Ovary (tissue), 9 donors: ENCODE measurements around the gene UCN3. TPM values are rescaled to one million over a fixed set of nuclear protein-coding genes. Genes with fewer than 3 reads are reported as not detected.

Experiments used
- DNase-seq, 5 donors: peaks; one replicate each; pipeline ENCODE4 v3.0.0-alpha.2; 2019 to 2020
- H3K27ac ChIP-seq, 2 donors: fragments of 200-600 bp; one replicate each; pipeline versions ENCODE4 v1.5.1 to v1.8.0; 2019 to 2022
- H3K27me3 ChIP-seq: fragments of 200-600 bp; one replicate; pipeline ENCODE4 v1.8.0; 2022
- H3K36me3 ChIP-seq: fragments of 200-600 bp; sonication (generic); one replicate; pipeline ENCODE4 v1.5.1; 2019
- H3K4me1 ChIP-seq: one replicate; pipeline ENCODE4 v1.8.1; 2013; ENCODE audit warnings: mild to moderate bottlenecking, moderate library complexity; ENCODE audit not compliant: insufficient read depth
- H3K4me3 ChIP-seq: fragments of 200-600 bp; sonication (generic); one replicate; pipeline ENCODE4 v1.5.1; 2017
- H3K9me3 ChIP-seq, 2 donors: fragments of 200-600 bp in 1 of 2; sonication (generic) in 1 of 2; one replicate each; pipeline versions ENCODE4 v1.5.1 to v1.8.1; 2013 to 2019; ENCODE audit warnings: mild to moderate bottlenecking in 1 of 2, moderate library complexity in 1 of 2
- CTCF ChIP-seq, 3 donors: fragments of 450-650 bp in 2 of 3; fragments of 200-600 bp in 1 of 3; IDR thresholded peaks; one replicate each; pipeline versions ENCODE4 v1.5.1 to v1.8.0; 2016 to 2022; ENCODE audit warnings: antibody characterized with exemption in 3 of 3, mild to moderate bottlenecking in 1 of 3
- EP300 ChIP-seq: sonication (generic); formaldehyde crosslinking; IDR thresholded peaks from one replicate; pipeline ENCODE4 v1.6.1; 2017; ENCODE audit warnings: antibody characterized with exemption
- POLR2A ChIP-seq: fragments of 450-650 bp; IDR thresholded peaks from one replicate; pipeline ENCODE4 v1.6.1; 2017; ENCODE audit warnings: antibody characterized with exemption, mild to moderate bottlenecking, moderate library complexity
- whole genome bisulfite sequencing, 3 donors: extraction: QIAGEN DNeasy Blood & Tissue Kit in 1 of 3; methylation state at CpG; one replicate each; pipeline versions ENCODE4 v1.1.5 to v1.1.7; 2013 to 2017; 5-methylcytosine and 5-hydroxymethylcytosine counted together
- intact Hi-C, 4 donors: fragments of 100-400 bp; cut with DNase I; formaldehyde crosslinking; loops; one replicate each; pipeline versions ENCODE4 v1.11.0 to v1.15.1; 2022 to 2023
- polyA plus RNA-seq, 2 donors: library from polyadenylated mRNA; stranded (reverse); fragments of 200-250 nt in 1 of 2; fragments of 350-450 nt in 1 of 2; fragmentation: Illumina TruSeq in 1 of 2; extraction: RNeasy Lipid Tissue Mini Kit (QIAGEN cat#74804) in 1 of 2; gene quantifications; one replicate each; pipeline ENCODE4 v1.2.3, GENCODE V29; 2013 to 2014
- total RNA-seq, 7 donors: library from RNA; depleted of rRNA in 2 of 7; stranded (reverse); fragments of >200 nt in 2 of 7; fragmentation: NEBNext Ultra II Directional in 3 of 7; extraction: Animal tissue kit (Norgen Biotek cat#: 25700) in 3 of 7; gene quantifications; one replicate each; pipeline versions ENCODE4 v1.1.0 to v1.2.4, GENCODE V29; 2016 to 2023
- donor health status: DM: no; HTN: no; CAD: no; lungs with moderate emphysema.
- donor health status: DM: no; HTN: no; CAD: no.
- donor health status: Bipolar disorder and iron deficiency.
- donor health status: DM: yes; HTN: yes; CAD: no.
- donor health status: DM: no; HTN: no; CAD: no.
- donor health status: DM: yes; HTN: yes; CAD: no.

The UCN3 gene
- total and polyA plus RNA-seq, 9 donors: not detected

- H3K36me3 ChIP-seq: no peaks in the 10 kb centered on the region
- WGBS, 3 donors: 69 to 83% (median 69%) methylated on average over 4 of the region's 4 CpGs
- TF ChIP-seq CTCF (IDR thresholded peaks at IDR 0.05) (no peak), POLR2A (no peak), EP300 (no peak)
- no peaks in the 10 kb centered on the region for H3K9me3 ChIP-seq
- no peak overlapping the region for H3K4me3 ChIP-seq
- intact Hi-C loops: no loop called here
- H3K27me3 ChIP-seq: no peaks in the 10 kb centered on the region
- no peak overlapping the region for H3K27ac ChIP-seq
- no peaks in the 10 kb centered on the region for H3K4me1 ChIP-seq
- no peak for DNase-seq
These were observed 17.9 kb upstream of the UCN3 start for GRCh38 chr10:5346881-5347280.

DNA sequence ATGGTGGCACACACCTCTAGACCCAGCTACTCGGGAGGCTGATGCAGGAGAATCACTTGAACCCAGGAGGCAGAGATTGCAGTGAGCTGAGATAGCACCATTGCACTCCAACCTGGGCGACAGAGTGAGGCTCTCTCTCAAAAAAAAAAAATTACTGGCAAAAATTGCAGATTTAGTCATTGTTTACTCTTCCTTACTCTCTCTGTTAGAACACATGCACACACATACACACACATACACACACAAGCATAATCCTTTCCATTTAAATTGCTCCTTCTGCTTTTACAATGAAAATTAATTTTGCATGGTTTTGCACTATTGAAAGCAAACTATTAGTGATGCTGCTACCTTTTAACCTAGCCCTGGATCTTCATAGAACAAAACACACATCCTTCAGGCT lies 15.4 kb upstream of the UCN3 start:
- no peaks in the 10 kb centered on the region for H3K36me3 ChIP-seq

GRCh38 chr10:5354068-5354467 lies 10.7 kb upstream of the UCN3 start:
- H3K27me3 ChIP-seq: no peaks in the 10 kb centered on the region
- DNase-seq: no peak
- H3K36me3 ChIP-seq: no peaks in the 10 kb centered on the region
- H3K4me1 ChIP-seq: no peaks in the 10 kb centered on the region
- WGBS, 3 donors: 16 to 22% (median 22%) methylated on average over 3 of the region's 3 CpGs
- H3K27ac ChIP-seq: no peak overlapping the region
- TF ChIP-seq POLR2A (no peak), EP300 (no peak), CTCF (IDR thresholded peaks at IDR 0.05) (no peak)
- no peaks in the 10 kb centered on the region for H3K9me3 ChIP-seq
- intact Hi-C loops: no loop called here
- H3K4me3 ChIP-seq: no peak overlapping the region

More for the DNA sequence above, 15.4 kb upstream of the UCN3 start:
- H3K27me3 ChIP-seq: no peaks in the 10 kb centered on the region
- DNase-seq: no peak
- TF ChIP-seq CTCF (IDR thresholded peaks at IDR 0.05) (no peak), POLR2A (no peak), EP300 (no peak)
- H3K27ac ChIP-seq: no peak overlapping the region
- H3K9me3 ChIP-seq: no peaks in the 10 kb centered on the region
- no peak overlapping the region for H3K4me3 ChIP-seq
- intact Hi-C loops: no loop called here
- 47 to 78% (median 71%) methylated on average over 2 of the region's 2 CpGs for WGBS, 3 donors
- no peaks in the 10 kb centered on the region for H3K4me1 ChIP-seq

DNA sequence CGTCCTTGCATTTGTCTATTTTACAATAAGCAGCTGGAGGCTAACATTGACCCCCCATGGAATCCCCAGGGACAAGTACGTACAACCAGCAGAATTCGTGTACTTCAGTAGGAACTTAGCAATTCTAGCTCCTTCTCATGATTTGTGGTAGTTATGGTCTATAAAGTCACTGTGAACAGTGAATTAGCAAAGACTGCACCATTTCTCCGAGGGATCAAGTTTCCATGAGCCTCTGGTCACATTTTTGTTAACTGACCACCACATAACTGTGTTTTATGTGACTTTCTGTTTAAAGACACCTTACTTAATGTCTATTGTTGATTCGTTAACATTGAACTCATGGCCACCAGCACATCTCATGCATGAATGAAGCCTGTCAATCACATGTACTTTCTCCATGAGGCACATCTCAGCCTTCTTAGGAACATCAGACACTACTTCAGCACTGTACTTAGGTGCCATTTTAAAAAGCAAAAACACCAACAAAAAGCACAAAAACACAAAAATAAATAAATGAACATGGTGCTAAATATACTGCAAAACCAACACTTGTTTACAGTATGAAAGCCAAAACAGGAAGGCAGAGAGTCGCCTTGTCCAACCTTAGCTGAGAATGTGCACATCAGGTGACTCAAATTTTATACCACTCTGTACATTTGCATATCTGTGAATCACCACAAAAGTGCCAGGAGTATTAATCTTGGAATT lies 9.0 kb upstream of the UCN3 start:
- WGBS, 3 donors: 67 to 85% (median 76%) methylated on average over 6 of the region's 6 CpGs
- Histone ChIP-seq H3K27me3 (no peaks in the 10 kb centered on the region), H3K27ac (no peak overlapping the region), H3K36me3 (no peaks in the 10 kb centered on the region), H3K9me3 (no peaks in the 10 kb centered on the region), H3K4me3 (no peak overlapping the region), H3K4me1 (no peaks in the 10 kb centered on the region)
- TF ChIP-seq EP300 (no peak), CTCF (IDR thresholded peaks at IDR 0.05) (no peak), POLR2A (no peak)
- intact Hi-C loops: no loop called here
- DNase-seq: no peak
